ENCODE data around the gene ZPR1.

Gene ZPR1

DNA sequence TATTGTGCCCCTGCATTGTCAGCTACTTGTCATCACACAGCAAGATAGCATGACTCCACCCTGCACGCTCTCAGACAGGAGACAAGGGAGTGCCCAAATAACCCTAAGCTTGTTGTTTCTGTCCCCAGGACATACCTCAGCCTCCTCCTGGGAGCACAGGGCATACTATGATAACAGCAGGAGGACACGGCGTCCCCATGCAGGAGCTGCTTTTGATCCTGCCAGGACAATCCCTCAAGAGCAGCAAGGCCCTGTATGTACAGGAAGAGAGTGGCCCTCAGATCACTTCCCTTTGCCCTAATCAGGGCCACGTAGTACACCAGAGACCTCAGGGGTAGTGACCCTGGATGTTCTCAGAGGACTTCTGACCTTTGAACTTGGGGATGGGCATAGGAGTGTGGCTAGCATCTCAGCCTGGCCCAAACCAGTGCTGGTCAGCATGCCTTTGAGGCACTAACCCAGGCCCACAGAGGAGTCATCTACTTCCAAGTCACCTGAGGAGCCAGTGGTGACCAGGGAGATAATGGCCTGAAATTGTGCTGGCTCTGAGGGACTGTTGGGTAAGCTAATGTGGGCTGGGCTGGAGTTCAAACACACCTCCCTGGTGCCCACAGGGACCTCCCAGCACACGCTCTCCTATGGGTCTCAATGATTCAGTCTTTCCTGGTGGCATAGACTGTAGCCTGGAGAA, 26.1 kb upstream of the ZPR1 start:
- TF ChIP-seq, protein P1, sequence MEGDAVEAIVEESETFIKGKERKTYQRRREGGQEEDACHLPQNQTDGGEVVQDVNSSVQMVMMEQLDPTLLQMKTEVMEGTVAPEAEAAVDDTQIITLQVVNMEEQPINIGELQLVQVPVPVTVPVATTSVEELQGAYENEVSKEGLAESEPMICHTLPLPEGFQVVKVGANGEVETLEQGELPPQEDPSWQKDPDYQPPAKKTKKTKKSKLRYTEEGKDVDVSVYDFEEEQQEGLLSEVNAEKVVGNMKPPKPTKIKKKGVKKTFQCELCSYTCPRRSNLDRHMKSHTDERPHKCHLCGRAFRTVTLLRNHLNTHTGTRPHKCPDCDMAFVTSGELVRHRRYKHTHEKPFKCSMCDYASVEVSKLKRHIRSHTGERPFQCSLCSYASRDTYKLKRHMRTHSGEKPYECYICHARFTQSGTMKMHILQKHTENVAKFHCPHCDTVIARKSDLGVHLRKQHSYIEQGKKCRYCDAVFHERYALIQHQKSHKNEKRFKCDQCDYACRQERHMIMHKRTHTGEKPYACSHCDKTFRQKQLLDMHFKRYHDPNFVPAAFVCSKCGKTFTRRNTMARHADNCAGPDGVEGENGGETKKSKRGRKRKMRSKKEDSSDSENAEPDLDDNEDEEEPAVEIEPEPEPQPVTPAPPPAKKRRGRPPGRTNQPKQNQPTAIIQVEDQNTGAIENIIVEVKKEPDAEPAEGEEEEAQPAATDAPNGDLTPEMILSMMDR (IDR thresholded peaks at IDR 0.05; ENCODE audit: low read depth, low read length), result no peak
- in situ Hi-C loops (cut with HindIII; ENCODE audit: low sequenced_read_pairs), result no loop called here
- no peak overlapping the region for H3K4me3 ChIP-seq (ENCODE audit: low read depth, low read length)
- DNase-seq (ENCODE audit: low read depth, low spot score), result no peak

DNA sequence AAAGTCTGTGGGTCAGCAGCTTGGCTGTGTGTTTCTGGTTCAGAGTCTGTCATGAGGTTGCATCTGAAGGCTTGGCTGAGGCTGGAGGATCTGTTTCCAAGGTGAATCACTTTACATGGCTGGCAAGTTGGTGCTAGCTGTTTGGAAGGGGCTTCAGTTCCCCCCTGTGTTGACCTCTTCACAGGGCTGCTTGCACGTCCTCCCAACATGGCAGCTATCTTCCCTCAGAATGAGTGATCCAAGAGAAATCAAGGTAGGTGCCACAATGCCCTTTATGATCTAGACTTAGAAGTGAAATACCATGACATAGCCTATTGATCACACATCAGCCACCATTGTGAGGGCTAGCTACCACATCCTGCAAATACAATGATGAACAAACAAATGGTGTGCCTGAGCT, 25.3 kb upstream of the ZPR1 start:
- in situ Hi-C loops (cut with HindIII; ENCODE audit: low sequenced_read_pairs), result no loop called here
- H3K4me3 ChIP-seq (ENCODE audit: low read depth, low read length), result no peak overlapping the region
- no peak for DNase-seq (ENCODE audit: low read depth, low spot score)
- TF ChIP-seq, protein P1 (IDR thresholded peaks at IDR 0.05; ENCODE audit: low read depth, low read length), result no peak

DNA sequence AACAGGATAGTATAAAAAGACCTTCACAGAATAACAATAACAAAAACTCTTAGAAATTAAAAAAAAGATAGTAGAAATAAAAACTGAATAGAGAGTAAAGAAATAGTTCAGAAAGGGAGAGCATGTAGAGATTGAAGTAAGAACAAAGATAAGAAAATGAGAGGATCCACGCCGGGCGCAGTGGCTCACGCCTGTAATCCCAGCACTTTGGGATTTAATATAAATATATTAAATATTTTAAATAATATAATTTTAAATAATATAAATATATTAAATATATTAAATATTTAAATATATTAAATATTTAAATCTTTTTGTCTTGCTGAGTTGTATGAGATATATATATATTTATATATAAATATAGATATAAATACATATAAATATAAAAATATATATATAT, 24.3 kb upstream of the ZPR1 start:
- TF ChIP-seq, protein P1 (IDR thresholded peaks at IDR 0.05; ENCODE audit: low read depth, low read length), result no peak
- in situ Hi-C loops (cut with HindIII; ENCODE audit: low sequenced_read_pairs), result no loop called here
- DNase-seq (ENCODE audit: low read depth, low spot score), result no peak
- H3K4me3 ChIP-seq (ENCODE audit: low read depth, low read length), result no peak overlapping the region

DNA sequence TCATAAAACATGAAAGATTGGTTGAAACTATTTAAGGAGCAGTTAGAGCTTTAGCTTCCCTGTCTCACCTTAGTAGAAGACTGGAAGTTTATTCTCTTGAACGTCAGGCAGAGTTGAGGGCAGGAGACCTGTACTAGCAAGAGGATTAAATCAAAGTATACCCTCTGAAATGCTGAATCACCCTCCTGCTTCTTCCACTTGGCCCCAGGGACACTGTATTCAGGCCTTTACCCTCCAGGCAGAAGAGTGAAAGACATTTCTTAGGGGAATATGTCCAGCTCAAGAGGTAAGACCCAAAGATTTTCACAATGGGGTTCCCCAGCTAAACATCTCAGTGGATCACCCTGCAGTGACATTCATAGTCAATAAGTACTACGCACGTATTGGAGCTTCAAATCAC, 23.4 kb upstream of the ZPR1 start:
- TF ChIP-seq, protein P1 (IDR thresholded peaks at IDR 0.05; ENCODE audit: low read depth, low read length), result no peak
- in situ Hi-C loops (cut with HindIII; ENCODE audit: low sequenced_read_pairs), result no loop called here
- no peak for DNase-seq (ENCODE audit: low read depth, low spot score)
- no peak overlapping the region for H3K4me3 ChIP-seq (ENCODE audit: low read depth, low read length)

DNA sequence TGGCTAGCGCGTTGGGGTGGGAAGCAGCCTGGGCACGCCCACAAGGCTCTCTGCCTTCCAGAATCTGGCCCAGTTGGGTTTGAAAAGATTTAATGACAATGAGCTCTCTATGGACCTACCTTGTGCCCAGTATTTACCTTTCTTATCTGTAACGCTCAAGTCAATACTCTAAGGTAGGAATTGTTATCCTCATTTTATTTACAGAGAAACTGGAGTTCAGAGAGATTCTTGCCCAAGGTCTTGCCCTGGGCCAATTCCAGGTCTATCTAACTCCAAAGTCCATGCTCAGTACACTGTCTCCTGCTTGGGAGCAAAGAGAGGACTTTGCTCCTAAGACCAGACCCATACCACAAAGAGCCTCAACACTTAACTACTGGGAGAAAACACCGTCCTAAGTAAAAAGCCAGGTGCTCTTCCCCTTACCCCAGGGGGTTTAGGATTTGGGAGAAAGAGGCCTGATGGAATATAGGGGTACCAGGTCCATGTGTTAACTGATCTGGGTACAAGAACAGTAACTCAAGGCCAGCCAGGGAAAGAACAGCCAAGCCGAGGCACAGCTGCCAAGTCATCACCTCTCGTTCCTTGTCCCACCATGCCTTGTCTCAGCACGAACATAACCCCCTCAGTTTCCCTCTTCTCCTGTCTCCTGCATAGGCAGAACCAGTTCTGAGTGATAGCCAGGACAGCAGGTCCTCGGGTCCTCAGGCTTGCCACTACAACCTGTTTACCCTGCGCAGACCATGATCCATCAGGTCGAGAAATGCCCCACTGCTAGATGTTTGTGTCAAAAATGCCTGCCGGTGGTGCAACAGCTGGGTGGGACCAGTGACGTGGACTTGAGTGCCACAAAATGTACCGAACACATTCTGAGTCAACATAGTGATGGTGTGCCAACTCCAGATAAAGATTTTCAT, 20.7 kb upstream of the ZPR1 start:
- TF ChIP-seq, protein P1 (IDR thresholded peaks at IDR 0.05; ENCODE audit: low read depth, low read length), result no peak
- no peak overlapping the region for H3K4me3 ChIP-seq (ENCODE audit: low read depth, low read length)
- no peak for DNase-seq (ENCODE audit: low read depth, low spot score)
- in situ Hi-C loops (cut with HindIII; ENCODE audit: low sequenced_read_pairs), result no loop called here

DNA sequence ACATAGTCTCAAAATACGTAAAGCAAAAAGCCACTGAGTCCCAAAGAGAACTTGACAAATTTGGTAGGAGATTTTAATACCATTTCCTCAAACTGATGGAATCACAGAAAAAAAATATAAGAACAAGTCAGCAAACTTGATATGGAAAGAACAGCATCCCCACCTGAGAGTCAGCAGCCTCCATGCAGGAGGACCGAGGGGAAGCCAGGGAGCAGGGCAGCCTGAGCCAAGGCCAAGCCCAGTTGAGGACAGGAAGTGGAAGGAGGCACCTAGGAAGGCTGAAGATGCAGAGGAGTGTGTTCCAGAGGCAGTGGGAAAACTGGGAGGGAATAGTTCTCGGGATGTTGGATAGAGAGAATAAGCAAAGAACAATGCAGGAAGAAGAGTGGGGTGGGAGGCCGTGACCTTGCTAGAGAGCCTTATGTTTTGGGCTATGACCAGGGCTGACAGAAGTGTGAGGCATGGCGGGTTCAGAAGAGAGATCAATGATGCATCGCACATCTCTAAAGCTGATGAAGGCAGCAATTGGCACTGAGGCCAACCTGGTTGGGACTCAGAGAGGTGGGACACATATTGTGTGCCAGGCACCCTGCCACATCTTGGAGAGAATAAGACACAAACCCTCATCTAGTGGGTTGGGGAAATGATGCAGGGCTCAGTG, 19.9 kb upstream of the ZPR1 start:
- DNase-seq (ENCODE audit: low read depth, low spot score), result no peak
- in situ Hi-C loops (cut with HindIII; ENCODE audit: low sequenced_read_pairs), result no loop called here
- no peak overlapping the region for H3K4me3 ChIP-seq (ENCODE audit: low read depth, low read length)
- TF ChIP-seq, protein P1 (IDR thresholded peaks at IDR 0.05; ENCODE audit: low read depth, low read length), result no peak

Measured in astrocyte of the spinal cord (primary cell).